Naive thymus-derived CD4-positive, alpha-beta T cell (primary cell): ENCODE data around the gene USP50. TPM values are rescaled to one million over a fixed set of nuclear protein-coding genes. Genes with fewer than 3 reads are reported as not detected.
"Not testable (repeated sequence)": the region's sequence is repeated elsewhere in the genome, so short reads cannot be mapped to it uniquely, and the experiment has no call there.

Experiments
- ATAC-seq: fragments of 150-1000 bp; cut with Tn5 transposase; 2 replicates; pipeline ENCODE4 v1.10.0; 2021; ENCODE audit warnings: mild to moderate bottlenecking, moderate library complexity
- CTCF ChIA-PET: fragments of 350-600 bp; sonication (Branson Sonifier 250); formaldehyde crosslinking; loops from one replicate; lab custom pipeline; 2021; ENCODE audit warnings: antibody characterized with exemption; lab: Charles Lee
- POLR2A ChIA-PET: fragments of 350-600 bp; sonication (Branson Sonifier 250); formaldehyde crosslinking; loops from one replicate; lab custom pipeline; 2021; ENCODE audit warnings: antibody characterized with exemption, inconsistent platforms; lab: Charles Lee
- DNase-seq, 9 donors: peaks; one replicate each; pipeline versions ENCODE4 v3.0.0 to v3.0.0-alpha.2; 2020 to 2022; ENCODE audit warnings: mixed read lengths in 1 of 9
- H3K27ac ChIP-seq: one replicate; pipeline ENCODE4 v1.7.0; 2013; ENCODE audit warnings: mild to moderate bottlenecking, low read depth, low read length, moderate library complexity
- H3K27me3 ChIP-seq, 2 donors: one replicate each; pipeline ENCODE4 v1.7.0; 2013; ENCODE audit warnings: low read length in 2 of 2, mild to moderate bottlenecking in 2 of 2, moderate library complexity in 2 of 2; ENCODE audit not compliant: control insufficient read depth in 2 of 2, insufficient read depth in 2 of 2
- H3K36me3 ChIP-seq, 3 experiments: 1 replicate in 2 of 3; 2 replicates in 1 of 3; pipeline ENCODE4 v1.7.0; 2013; ENCODE audit warnings: low read length in 3 of 3, mild to moderate bottlenecking in 3 of 3, moderate library complexity in 1 of 3; ENCODE audit not compliant: insufficient read depth in 3 of 3, control insufficient read depth in 2 of 3
- H3K4me1 ChIP-seq, 2 donors: one replicate each; pipeline ENCODE4 v1.7.0; 2013; ENCODE audit warnings: low read length in 2 of 2, mild to moderate bottlenecking in 2 of 2, moderate library complexity in 1 of 2; ENCODE audit not compliant: control insufficient read depth in 2 of 2, insufficient read depth in 2 of 2
- H3K4me3 ChIP-seq: 2 replicates; pipeline ENCODE4 v1.7.0; 2013; ENCODE audit warnings: mild to moderate bottlenecking, low read length
- H3K9me3 ChIP-seq, 3 experiments: 1 replicate in 2 of 3; 2 replicates in 1 of 3; pipeline ENCODE4 v1.7.0; 2013; ENCODE audit warnings: low read length in 3 of 3; ENCODE audit not compliant: control insufficient read depth in 2 of 3
- H3K27ac Mint-ChIP-seq, 9 donors: one replicate each; pipeline ENCODE4 v1.8.0; 2020 to 2022; ENCODE audit warnings: mixed read lengths in 9 of 9, mild to moderate bottlenecking in 8 of 9, moderate library complexity in 5 of 9, inconsistent platforms in 2 of 9
- H3K27me3 Mint-ChIP-seq, 5 donors: one replicate each; pipeline ENCODE4 v1.8.0; 2021 to 2022; ENCODE audit warnings: mixed read lengths in 5 of 5, mild to moderate bottlenecking in 1 of 5
- H3K36me3 Mint-ChIP-seq, 5 donors: one replicate each; pipeline ENCODE4 v1.8.0; 2020 to 2022; ENCODE audit warnings: mixed read lengths in 5 of 5, mild to moderate bottlenecking in 3 of 5, inconsistent platforms in 1 of 5
- H3K4me1 Mint-ChIP-seq, 7 donors: one replicate each; pipeline ENCODE4 v1.8.0; 2020 to 2022; ENCODE audit warnings: mixed read lengths in 7 of 7, mild to moderate bottlenecking in 3 of 7, inconsistent platforms in 1 of 7
- H3K4me3 Mint-ChIP-seq, 10 donors: one replicate each; pipeline ENCODE4 v1.8.0; 2020 to 2022; ENCODE audit warnings: mild to moderate bottlenecking in 10 of 10, mixed read lengths in 10 of 10, moderate library complexity in 6 of 10, inconsistent platforms in 2 of 10
- H3K9me3 Mint-ChIP-seq, 11 donors: one replicate each; pipeline ENCODE4 v1.8.0; 2020 to 2022; ENCODE audit warnings: mixed read lengths in 11 of 11, mild to moderate bottlenecking in 4 of 11, inconsistent platforms in 1 of 11, moderate library complexity in 1 of 11
- intact Hi-C, 2 donors: fragments of 100-400 bp; cut with micrococcal nuclease; formaldehyde crosslinking; loops; one replicate each; pipeline ENCODE4 v1.15.1; 2023
- polyA plus RNA-seq, 2 donors: library from polyadenylated mRNA; unstranded; fragments of 300-500 nt; fragmentation: Illumina TruSeq; gene quantifications; one replicate each; pipeline ENCODE4 v1.2.3, GENCODE V29; 2021
- total RNA-seq, 6 experiments: library from RNA in 5 of 6; stranded (reverse) in 5 of 6; gene quantifications; 1 replicate in 5 of 6; 2 replicates in 1 of 6; pipeline ENCODE4 v1.2.3 and lab custom pipeline; 2021 to 2026

The USP50 gene
- total and polyA plus RNA-seq, 7 experiments from 2014 or later = 0.63 to 0.77 TPM; not detected in 5

DNA sequence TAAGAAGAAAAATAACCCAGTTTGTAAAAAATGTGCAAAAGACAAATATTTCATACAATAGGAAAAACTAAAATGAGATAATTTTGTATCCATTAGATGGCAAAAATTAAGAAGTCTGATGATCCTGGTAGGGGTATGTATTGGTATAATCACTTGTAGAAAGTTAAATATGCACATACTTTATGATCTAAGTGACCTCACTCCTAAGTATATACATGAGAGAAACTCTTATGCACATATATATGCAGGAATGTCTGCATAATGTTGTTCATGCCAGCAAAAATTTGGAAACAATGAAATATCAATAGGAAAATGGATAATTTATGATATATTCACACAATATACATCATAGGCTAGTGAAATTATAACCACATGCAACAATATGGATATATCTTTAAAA, 33.5 kb downstream of the USP50 start:
- no peak overlapping the region for H3K27ac ChIP-seq
- no peaks in the 10 kb centered on the region for H3K27me3 ChIP-seq
- ChIA-PET CTCF (no interaction called here), POLR2A (no interaction called here)
- Mint-ChIP-seq H3K9me3 (peaks cover 0 to 20% (median 4%) of the 10 kb centered on the region in 11 donors), H3K4me1 (no peaks in the 10 kb centered on the region), H3K4me3 (no peak overlapping the region), H3K27me3 (no peaks in the 10 kb centered on the region), H3K27ac (no peak overlapping the region), H3K36me3 (peaks cover 0 to 14% (median 4%) of the 10 kb centered on the region in 5 donors)
- DNase-seq (no peak), ATAC-seq (no peak)
- H3K4me3 ChIP-seq = no peak overlapping the region
- no peaks in the 10 kb centered on the region for H3K9me3 ChIP-seq
- H3K4me1 ChIP-seq = no peaks in the 10 kb centered on the region
- intact Hi-C loops = no loop called here
- H3K36me3 ChIP-seq = no peaks in the 10 kb centered on the region

DNA sequence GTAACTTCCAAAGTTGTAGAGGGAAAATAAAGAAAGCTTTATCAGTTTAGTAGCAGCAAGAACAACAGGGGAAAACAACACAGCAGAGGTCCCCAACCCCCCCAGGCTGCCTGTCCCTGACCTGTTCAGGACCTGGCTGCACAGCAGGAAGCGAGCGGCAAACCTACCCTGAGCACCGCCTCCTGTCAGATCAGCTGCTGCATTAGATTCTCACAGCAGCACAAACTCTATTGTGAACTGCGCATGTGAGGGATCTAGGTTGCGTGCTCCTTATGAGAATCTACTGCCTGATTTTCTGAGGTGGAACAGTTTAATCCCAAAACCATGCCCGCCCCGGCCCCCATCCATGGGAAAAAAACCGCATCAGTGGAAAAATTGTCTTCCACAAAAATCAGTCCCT, 40.3 kb downstream of the USP50 start:
- intact Hi-C loops = no loop called here
- H3K27me3 Mint-ChIP-seq = no peaks in the 10 kb centered on the region
- Histone ChIP-seq H3K27me3 (no peaks in the 10 kb centered on the region), H3K36me3 (peaks cover 0 to 7% (median 0%) of the 10 kb centered on the region in 3 experiments), H3K27ac (no peak overlapping the region), H3K9me3 (no peaks in the 10 kb centered on the region), H3K4me3 (no peak overlapping the region), H3K4me1 (no peaks in the 10 kb centered on the region)
- H3K9me3 Mint-ChIP-seq = peaks cover 0 to 2% (median 0%) of the 10 kb centered on the region in 11 donors
- H3K36me3 Mint-ChIP-seq = peaks cover 4 to 28% (median 6%) of the 10 kb centered on the region in 5 donors
- H3K27ac Mint-ChIP-seq = no peak overlapping the region
- ChIA-PET POLR2A (no interaction called here), CTCF (no interaction called here)
- H3K4me3 Mint-ChIP-seq = no peak overlapping the region
- DNase-seq = no peak
- no peak for ATAC-seq
- H3K4me1 Mint-ChIP-seq = peaks cover 0 to 11% (median 0%) of the 10 kb centered on the region in 7 donors

DNA sequence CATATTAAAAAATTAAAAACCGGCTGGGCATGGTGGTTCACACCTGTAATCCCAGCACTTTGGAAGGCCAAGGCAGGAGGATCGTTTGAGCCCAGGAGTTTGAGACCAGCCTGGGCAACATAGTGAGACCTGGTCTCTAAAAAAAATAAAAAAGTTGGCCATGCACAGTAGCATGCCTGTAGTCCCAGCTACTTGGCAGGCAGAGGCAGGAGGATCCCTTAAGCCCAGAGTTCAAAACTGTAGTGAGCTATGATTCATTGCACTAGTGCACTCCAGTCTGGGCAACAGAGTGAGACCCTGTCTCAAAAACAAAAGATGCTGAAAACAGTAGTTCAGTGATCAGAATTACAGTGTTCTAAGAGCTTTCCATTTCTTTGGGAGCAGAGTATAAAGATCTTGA, 40.8 kb downstream of the USP50 start:
- H3K27me3 Mint-ChIP-seq, H3K9me3 Mint-ChIP-seq, H3K4me3 ChIP-seq, ATAC-seq, H3K27ac ChIP-seq, CTCF ChIA-PET, H3K27me3 ChIP-seq, intact Hi-C loops, H3K4me3 Mint-ChIP-seq, H3K36me3 ChIP-seq, H3K27ac Mint-ChIP-seq, DNase-seq, H3K9me3 ChIP-seq, H3K4me1 ChIP-seq, POLR2A ChIA-PET: not testable (repeated sequence)
- Mint-ChIP-seq H3K36me3 (peaks cover 6 to 31% (median 7%) of the 10 kb centered on the region in 5 donors), H3K4me1 (peaks cover 0 to 11% (median 0%) of the 10 kb centered on the region in 7 donors)

DNA sequence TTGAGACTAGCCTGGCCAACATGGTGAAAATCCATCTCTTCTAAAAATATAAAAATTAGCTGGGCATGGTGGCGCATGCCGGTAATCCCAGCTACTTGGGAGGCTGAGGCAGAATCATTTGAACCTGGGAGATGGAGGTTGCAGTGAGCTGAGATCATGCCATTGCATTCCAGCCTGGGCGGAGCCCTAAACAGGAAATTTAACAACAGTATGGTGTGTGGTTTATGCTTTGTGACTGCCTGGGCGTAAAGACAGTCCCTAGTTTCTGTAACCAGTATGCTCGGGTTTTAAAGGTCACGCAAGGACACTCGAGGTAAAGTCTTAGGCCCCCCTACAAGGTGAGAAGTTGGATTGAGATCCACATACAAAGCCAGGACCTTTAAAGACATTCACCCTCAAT, 43.3 kb downstream of the USP50 start:
- peaks cover 8 to 44% (median 23%) of the 10 kb centered on the region in 5 donors for H3K36me3 Mint-ChIP-seq
- Histone ChIP-seq H3K4me1 (no peaks in the 10 kb centered on the region), H3K9me3 (no peaks in the 10 kb centered on the region), H3K36me3 (peaks cover 5 to 29% (median 14%) of the 10 kb centered on the region in 3 experiments), H3K27ac (no peak overlapping the region), H3K27me3 (no peaks in the 10 kb centered on the region), H3K4me3 (no peak overlapping the region)
- intact Hi-C loops = no loop called here
- CTCF ChIA-PET = no interaction called here
- ATAC-seq (no peak), DNase-seq (no peak)
- H3K4me3 Mint-ChIP-seq = no peak overlapping the region
- no peaks in the 10 kb centered on the region for H3K27me3 Mint-ChIP-seq
- peaks cover 0 to 11% (median 0%) of the 10 kb centered on the region in 7 donors for H3K4me1 Mint-ChIP-seq
- POLR2A ChIA-PET = no interaction called here
- H3K9me3 Mint-ChIP-seq = no peaks in the 10 kb centered on the region
- H3K27ac Mint-ChIP-seq = no peak overlapping the region

DNA sequence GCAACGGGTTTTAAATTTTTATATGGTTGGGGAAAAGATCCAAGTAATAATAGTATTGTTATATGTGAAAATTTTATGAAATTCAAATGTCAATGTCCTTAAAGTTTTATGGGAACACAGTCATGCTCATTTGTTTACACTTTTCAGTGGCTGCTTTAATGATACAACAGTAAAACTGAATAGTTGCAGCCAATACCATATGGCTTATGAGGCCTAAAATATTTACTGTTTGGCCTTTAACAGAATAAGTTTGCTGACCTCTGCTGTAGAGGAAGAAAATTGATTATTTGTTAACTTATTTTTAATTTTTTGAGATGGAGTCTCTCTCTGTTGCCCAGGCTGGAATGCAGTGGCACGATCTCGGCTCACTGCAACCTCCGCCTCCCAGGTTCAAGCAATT, 44.7 kb downstream of the USP50 start:
- no peak overlapping the region for H3K27ac ChIP-seq
- DNase-seq = no peak
- H3K4me3 ChIP-seq = no peak overlapping the region
- H3K27me3 ChIP-seq = no peaks in the 10 kb centered on the region
- no peak overlapping the region for H3K27ac Mint-ChIP-seq
- intact Hi-C loops = no loop called here
- peaks cover 0 to 11% (median 0%) of the 10 kb centered on the region in 7 donors for H3K4me1 Mint-ChIP-seq
- POLR2A ChIA-PET = no interaction called here
- peaks cover 5 to 35% (median 14%) of the 10 kb centered on the region in 3 experiments for H3K36me3 ChIP-seq
- no peak for ATAC-seq
- peaks cover 8 to 51% (median 26%) of the 10 kb centered on the region in 5 donors for H3K36me3 Mint-ChIP-seq
- no peak overlapping the region for H3K4me3 Mint-ChIP-seq
- no peaks in the 10 kb centered on the region for H3K27me3 Mint-ChIP-seq
- H3K4me1 ChIP-seq = no peaks in the 10 kb centered on the region
- CTCF ChIA-PET = no interaction called here
- no peaks in the 10 kb centered on the region for H3K9me3 Mint-ChIP-seq
- H3K9me3 ChIP-seq = no peaks in the 10 kb centered on the region

DNA sequence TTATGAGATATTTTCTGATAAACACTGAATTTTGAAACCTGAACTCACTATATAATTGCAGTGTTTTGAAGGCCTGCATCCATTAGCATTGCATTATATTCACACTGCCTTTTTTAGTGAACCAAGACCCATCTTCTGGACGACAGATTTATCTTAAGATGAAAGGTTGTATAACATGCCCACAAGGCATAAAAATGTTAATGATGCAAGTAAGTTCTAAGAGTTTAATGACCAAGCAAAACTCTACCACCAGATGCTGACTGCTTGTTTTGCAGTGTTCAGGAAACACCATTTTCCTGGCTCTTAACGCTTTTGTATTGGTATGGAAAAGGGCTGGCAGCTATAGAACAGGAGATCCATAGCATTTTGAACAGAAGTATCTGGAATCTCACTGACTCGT, 46.1 kb downstream of the USP50 start:
- POLR2A ChIA-PET = no interaction called here
- peaks cover 7 to 56% (median 28%) of the 10 kb centered on the region in 5 donors for H3K36me3 Mint-ChIP-seq
- DNase-seq = no peak

DNA sequence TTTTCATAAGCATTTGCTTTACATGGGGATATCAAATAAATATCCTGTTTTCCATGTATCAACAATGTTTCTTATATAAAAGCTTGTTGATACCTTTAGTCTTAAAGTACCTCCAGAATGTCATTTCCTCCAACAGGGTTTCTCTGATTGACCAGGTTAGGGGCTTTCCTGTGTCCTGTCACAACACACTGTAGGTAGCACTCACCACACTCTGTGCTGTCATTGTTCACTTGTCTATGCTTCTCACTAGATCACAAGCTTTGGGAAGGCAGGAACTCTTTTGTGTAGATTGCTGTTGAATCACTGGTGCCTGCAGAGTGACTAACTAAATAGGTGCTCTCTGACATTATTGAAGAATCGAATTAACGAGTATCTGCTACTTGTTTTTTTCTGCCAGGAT, 49.8 kb downstream of the USP50 start:
- Mint-ChIP-seq H3K9me3 (no peaks in the 10 kb centered on the region), H3K36me3 (peaks cover 5 to 64% (median 37%) of the 10 kb centered on the region in 5 donors)
- intact Hi-C loops = no loop called here

More for the DNA sequence above, 46.1 kb downstream of the USP50 start:
- no peak for ATAC-seq
- no peak overlapping the region for H3K27ac ChIP-seq
- H3K4me3 ChIP-seq = no peak overlapping the region
- H3K4me1 ChIP-seq = no peaks in the 10 kb centered on the region
- Mint-ChIP-seq H3K4me3 (no peak overlapping the region), H3K27ac (no peak overlapping the region), H3K4me1 (peaks cover 0 to 11% (median 0%) of the 10 kb centered on the region in 7 donors), H3K27me3 (no peaks in the 10 kb centered on the region), H3K9me3 (no peaks in the 10 kb centered on the region)
- H3K27me3 ChIP-seq = no peaks in the 10 kb centered on the region
- no peaks in the 10 kb centered on the region for H3K9me3 ChIP-seq
- peaks cover 9 to 45% (median 14%) of the 10 kb centered on the region in 3 experiments for H3K36me3 ChIP-seq
- CTCF ChIA-PET = no interaction called here
- intact Hi-C loops = no loop called here

More for the DNA sequence above, 49.8 kb downstream of the USP50 start:
- H3K4me3 Mint-ChIP-seq = no peak overlapping the region
- no peak overlapping the region for H3K4me3 ChIP-seq
- H3K27me3 ChIP-seq = no peaks in the 10 kb centered on the region
- no peaks in the 10 kb centered on the region for H3K9me3 ChIP-seq
- H3K27ac Mint-ChIP-seq = peak overlapping the region in 1 of 9 donors; percentile 67
- ChIA-PET POLR2A (no interaction called here), CTCF (no interaction called here)
- no peaks in the 10 kb centered on the region for H3K27me3 Mint-ChIP-seq
- H3K4me1 ChIP-seq = no peaks in the 10 kb centered on the region
- H3K36me3 ChIP-seq = peaks cover 22 to 69% (median 30%) of the 10 kb centered on the region in 3 experiments
- ATAC-seq (no peak), DNase-seq (no peak)
- no peak overlapping the region for H3K27ac ChIP-seq
- no peaks in the 10 kb centered on the region for H3K4me1 Mint-ChIP-seq
